GM18867 (cell line): Measurements from ENCODE around the gene KCNMA1.

ENCODE experiments used
- ATAC-seq: cut with Tn5 transposase; IDR thresholded peaks from one replicate; pipeline ENCODE4 v1.9.1; 2021; ENCODE audit warnings: mild to moderate bottlenecking, moderate library complexity; ENCODE audit not compliant: unreplicated experiment

Gene KCNMA1

GRCh38 chr10:77079592-77080300 lies 557.9 kb downstream of the KCNMA1 start:
- no peak for ATAC-seq

- no peak for ATAC-seq
These were observed 560.2 kb downstream of the KCNMA1 start for GRCh38 chr10:77077316-77077945.

GRCh38 chr10:77075926-77076325 lies 561.7 kb downstream of the KCNMA1 start:
- ATAC-seq = no peak

- ATAC-seq = no peak
These were observed 563.4 kb downstream of the KCNMA1 start for GRCh38 chr10:77074104-77074624.

- ATAC-seq = no peak
These were observed 564.0 kb downstream of the KCNMA1 start for GRCh38 chr10:77073663-77073960.

GRCh38 chr10:77072836-77073662 lies 564.6 kb downstream of the KCNMA1 start:
- ATAC-seq = no peak

GRCh38 chr10:77072361-77072835 lies 565.2 kb downstream of the KCNMA1 start:
- no peak for ATAC-seq

GRCh38 chr10:77071956-77072355 lies 565.7 kb downstream of the KCNMA1 start:
- no peak for ATAC-seq

GRCh38 chr10:77071001-77071511 lies 566.6 kb downstream of the KCNMA1 start:
- no peak for ATAC-seq

- no peak for ATAC-seq
These were observed 567.3 kb downstream of the KCNMA1 start for GRCh38 chr10:77070346-77070745.

GRCh38 chr10:77068969-77069368 lies 568.6 kb downstream of the KCNMA1 start:
- ATAC-seq = no peak

GRCh38 chr10:77068272-77068671 lies 569.3 kb downstream of the KCNMA1 start:
- no peak for ATAC-seq

- ATAC-seq = no peak
These were observed 575.2 kb downstream of the KCNMA1 start for GRCh38 chr10:77062381-77062780.

- no peak for ATAC-seq
These were observed 576.7 kb downstream of the KCNMA1 start for GRCh38 chr10:77060913-77061312.

- ATAC-seq = no peak
These were observed 581.0 kb downstream of the KCNMA1 start for GRCh38 chr10:77056650-77057049.

- no peak for ATAC-seq
These were observed 585.0 kb downstream of the KCNMA1 start for GRCh38 chr10:77052593-77052992.

- ATAC-seq = no peak
These were observed 585.8 kb downstream of the KCNMA1 start for GRCh38 chr10:77051837-77052236.

GRCh38 chr10:77049896-77050295 lies 587.7 kb downstream of the KCNMA1 start:
- ATAC-seq = no peak

GRCh38 chr10:77049146-77049545 lies 588.5 kb downstream of the KCNMA1 start:
- ATAC-seq = no peak

- no peak for ATAC-seq
These were observed 592.5 kb downstream of the KCNMA1 start for GRCh38 chr10:77045085-77045484.

GRCh38 chr10:77043420-77043763 lies 594.2 kb downstream of the KCNMA1 start:
- no peak for ATAC-seq
